ENCODE data around the gene SYTL2. TPM values are rescaled to one million over a fixed set of nuclear protein-coding genes. Genes with fewer than 3 reads are reported as not detected.
A peak's percentile ranks its signal among the peaks of the same experiment; 100 is the strongest.
"Not testable (repeated sequence)": the region's sequence is repeated elsewhere in the genome, so short reads cannot be mapped to it uniquely, and the experiment has no call there.

SYTL2 gene
- total RNA-seq, 3 donors from 2014 or later: 10.1 to 189 (median 120) TPM

GRCh38 chr11:85663080-85663752, 147.7 kb downstream of the SYTL2 start:
- peak overlapping the region; percentile 75 to 98 (median 91) for H3K4me3 ChIP-seq
- H3K27ac ChIP-seq: peak overlapping the region; percentile 98 to 99
- no peaks in the 10 kb centered on the region for H3K9me3 ChIP-seq
- peaks cover 0 to 17% of the 10 kb centered on the region in 2 donors for H3K4me1 ChIP-seq
- intact Hi-C loops (cut with DNase I; ENCODE audit: low total_unique reads): no loop called here
- no peaks in the 10 kb centered on the region for H3K36me3 ChIP-seq
- no peak for DNase-seq (ENCODE audit: low spot score in 2 of 2)
- TF ChIP-seq POLR2AphosphoS5 (IDR thresholded peaks at IDR 0.05) (no peak), CTCF (IDR thresholded peaks at IDR 0.05) (no peak), POLR2A (IDR thresholded peaks at IDR 0.05) (no peak)
- H3K27me3 ChIP-seq: no peaks in the 10 kb centered on the region

GRCh38 chr11:85661972-85662664, 148.8 kb downstream of the SYTL2 start:
- H3K4me1 ChIP-seq: peaks cover 0 to 17% of the 10 kb centered on the region in 2 donors
- intact Hi-C loops (cut with DNase I; ENCODE audit: low total_unique reads): no loop called here

GRCh38 chr11:85658180-85658579, 152.8 kb downstream of the SYTL2 start:
- H3K4me1 ChIP-seq: peaks cover 0 to 17% of the 10 kb centered on the region in 2 donors
- no peaks in the 10 kb centered on the region for H3K9me3 ChIP-seq
- no peak overlapping the region for H3K27ac ChIP-seq
- no peaks in the 10 kb centered on the region for H3K36me3 ChIP-seq
- DNase-seq (ENCODE audit: low spot score in 2 of 2): no peak
- TF ChIP-seq POLR2AphosphoS5 (IDR thresholded peaks at IDR 0.05): no peak
- no peaks in the 10 kb centered on the region for H3K27me3 ChIP-seq
- intact Hi-C loops (cut with DNase I; ENCODE audit: low total_unique reads): no loop called here
- H3K4me3 ChIP-seq: no peak overlapping the region

More at GRCh38 chr11:85661972-85662664, 148.8 kb downstream of the SYTL2 start:
- Histone ChIP-seq H3K36me3 (no peaks in the 10 kb centered on the region), H3K27ac (no peak overlapping the region), H3K9me3 (no peaks in the 10 kb centered on the region), H3K4me3 (peak overlapping the region in 2 of 3 donors; percentile 91 to 98), H3K27me3 (no peaks in the 10 kb centered on the region)
- DNase-seq (ENCODE audit: low spot score in 2 of 2): no peak
- TF ChIP-seq POLR2AphosphoS5 (IDR thresholded peaks at IDR 0.05): no peak
- no peak for TF ChIP-seq CTCF (IDR thresholded peaks at IDR 0.05)
- no peak for TF ChIP-seq POLR2A (IDR thresholded peaks at IDR 0.05)

DNA sequence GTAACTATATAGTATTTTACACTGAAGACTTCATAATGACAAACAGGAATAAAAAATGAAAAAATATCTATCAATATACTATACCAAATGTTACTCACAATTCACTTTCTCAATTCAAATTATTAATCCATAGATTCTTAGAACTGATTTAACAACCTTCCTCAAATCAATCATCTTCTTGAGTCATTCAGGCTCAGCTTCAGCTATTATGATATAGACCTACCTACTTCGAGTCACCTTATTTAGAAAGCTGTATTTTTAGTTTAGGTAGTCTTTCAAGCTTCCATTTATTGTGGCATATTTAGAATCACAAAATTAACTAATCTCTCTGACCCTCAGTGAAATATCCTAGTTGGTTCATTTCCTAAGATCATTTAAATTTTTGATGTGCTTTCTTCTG, 154.2 kb downstream of the SYTL2 start:
- no peaks in the 10 kb centered on the region for H3K9me3 ChIP-seq
- H3K4me1 ChIP-seq: peaks cover 0 to 12% of the 10 kb centered on the region in 2 donors
- intact Hi-C loops (cut with DNase I; ENCODE audit: low total_unique reads): no loop called here
- H3K27ac ChIP-seq: no peak overlapping the region
- no peak overlapping the region for H3K4me3 ChIP-seq
- TF ChIP-seq POLR2AphosphoS5 (IDR thresholded peaks at IDR 0.05) (no peak), CTCF (IDR thresholded peaks at IDR 0.05) (no peak), POLR2A (IDR thresholded peaks at IDR 0.05) (no peak)
- DNase-seq (ENCODE audit: low spot score in 2 of 2): no peak
- no peaks in the 10 kb centered on the region for H3K27me3 ChIP-seq
- H3K36me3 ChIP-seq: no peaks in the 10 kb centered on the region

DNA sequence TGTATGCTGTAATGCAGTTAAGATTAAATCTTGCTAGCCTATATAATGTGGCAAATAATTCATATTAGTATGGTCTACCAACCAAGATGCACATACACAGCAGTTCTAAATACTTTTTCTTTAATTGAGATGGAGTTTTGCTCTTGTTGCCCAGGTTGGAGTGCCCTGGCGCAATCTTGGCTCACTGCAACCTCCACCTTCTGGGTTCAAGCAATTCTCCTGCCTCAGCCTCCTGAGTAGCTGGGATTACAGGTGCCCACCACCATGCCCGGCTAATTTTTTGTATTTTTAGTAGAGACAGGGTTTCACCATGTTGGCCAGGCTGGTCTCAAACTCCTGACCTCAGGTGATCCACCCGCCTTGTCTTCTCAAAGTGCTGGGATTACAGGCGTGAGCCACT, 156.6 kb downstream of the SYTL2 start:
- H3K27ac ChIP-seq; H3K4me3 ChIP-seq; H3K27me3 ChIP-seq; intact Hi-C loops (cut with DNase I; ENCODE audit: low total_unique reads); DNase-seq (ENCODE audit: low spot score in 2 of 2); H3K9me3 ChIP-seq; H3K36me3 ChIP-seq; H3K4me1 ChIP-seq: not testable (repeated sequence)

DNA sequence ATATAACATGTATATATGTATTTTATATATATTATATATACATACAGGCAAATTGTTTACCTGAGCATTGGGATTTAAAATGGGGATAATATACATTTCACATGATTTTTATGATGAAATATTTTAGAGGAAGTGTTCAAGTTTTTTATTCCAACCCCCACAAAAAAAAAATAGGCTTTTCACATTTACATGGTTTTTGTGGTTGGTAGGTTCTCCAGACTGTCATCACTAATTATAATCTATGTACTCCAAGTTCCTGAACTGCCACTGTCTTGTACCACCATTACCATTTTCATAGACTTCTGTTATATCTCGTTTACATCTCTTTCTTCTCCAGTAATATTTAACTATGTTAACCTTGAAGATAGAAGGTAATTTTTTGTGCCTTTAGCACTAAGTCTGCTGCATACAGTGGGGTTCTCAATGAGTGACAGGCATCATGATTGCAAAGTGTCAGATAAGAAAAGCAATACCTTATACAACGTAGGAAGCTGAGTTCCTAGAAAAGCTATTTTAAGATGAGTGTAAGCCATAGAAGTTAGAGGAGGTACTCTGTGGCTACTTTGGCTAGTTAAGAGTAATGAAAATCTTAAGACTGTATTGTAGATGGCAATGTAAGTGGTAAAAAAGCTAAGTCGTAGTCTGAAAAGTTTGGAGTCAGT, 158.0 kb downstream of the SYTL2 start:
- Histone ChIP-seq H3K27me3 (no peaks in the 10 kb centered on the region), H3K27ac (no peak overlapping the region), H3K9me3 (no peaks in the 10 kb centered on the region), H3K4me3 (no peak overlapping the region), H3K4me1 (peaks cover 0 to 5% of the 10 kb centered on the region in 2 donors), H3K36me3 (no peaks in the 10 kb centered on the region)
- no peak for TF ChIP-seq CTCF (IDR thresholded peaks at IDR 0.05)
- no peak for TF ChIP-seq POLR2AphosphoS5 (IDR thresholded peaks at IDR 0.05)
- TF ChIP-seq POLR2A (IDR thresholded peaks at IDR 0.05): no peak
- DNase-seq (ENCODE audit: low spot score in 2 of 2): no peak
- intact Hi-C loops (cut with DNase I; ENCODE audit: low total_unique reads): no loop called here

Data from breast epithelium (tissue), 4 donors.